Adrenal gland (tissue), 12 donors: ENCODE data around the gene FBXW8. TPM values are rescaled to one million over a fixed set of nuclear protein-coding genes. Genes with fewer than 3 reads are reported as not detected.

Experiments used
- DNase-seq, 7 donors: peaks; one replicate each; pipeline ENCODE4 v3.0.0-alpha.2; 2019 to 2020
- H3K27ac ChIP-seq, 5 donors: fragments of 200-600 bp; sonication (generic) in 4 of 5; 1 replicate in 3 of 5; 2 replicates in 2 of 5; pipeline versions ENCODE4 v1.5.1 to v1.8.0; 2016 to 2020; ENCODE audit warnings: mild to moderate bottlenecking in 1 of 5
- H3K27me3 ChIP-seq: fragments of 200-600 bp; 2 replicates; pipeline ENCODE4 v1.8.0; 2021
- H3K36me3 ChIP-seq, 2 donors: fragments of 200-600 bp; replicated peaks in 1 of 2; 1 replicate in 1 of 2; 2 replicates in 1 of 2; pipeline versions ENCODE4 v1.5.1 to v1.8.0; 2018 to 2022
- H3K4me1 ChIP-seq, 2 donors: fragments of 200-600 bp; replicated peaks in 1 of 2; 1 replicate in 1 of 2; 2 replicates in 1 of 2; pipeline versions ENCODE4 v1.5.1 to v1.8.0; 2018 to 2021
- H3K4me3 ChIP-seq, 4 donors: fragments of 200-600 bp; sonication (generic) in 3 of 4; one replicate each; pipeline ENCODE4 v1.5.1; 2016 to 2018
- H3K9me3 ChIP-seq, 3 donors: fragments of 200-600 bp; sonication (generic) in 1 of 3; replicated peaks in 1 of 3; 1 replicate in 2 of 3; 2 replicates in 1 of 3; pipeline versions ENCODE4 v1.5.1 to v1.8.0; 2016 to 2021
- CTCF ChIP-seq, 6 experiments: fragments of 450-650 bp in 4 of 6; fragments of 200-600 bp in 2 of 6; sonication (generic) in 1 of 6; IDR thresholded peaks; 1 replicate in 5 of 6; 2 replicates in 1 of 6; pipeline versions ENCODE4 v1.5.1 to v1.8.0; 2016 to 2021; ENCODE audit warnings: antibody characterized with exemption in 6 of 6, mild to moderate bottlenecking in 2 of 6, moderate library complexity in 1 of 6
- POLR2A ChIP-seq, 2 donors: fragments of 450-650 bp; IDR thresholded peaks; one replicate each; pipeline ENCODE4 v1.6.1; 2017; ENCODE audit warnings: antibody characterized with exemption in 2 of 2, mild to moderate bottlenecking in 2 of 2, moderate library complexity in 1 of 2
- WGBS, 4 donors: extraction: QIAGEN DNeasy Blood & Tissue Kit in 2 of 4; methylation state at CpG; one replicate each; pipeline versions ENCODE4 v1.1.5 to v1.1.7; 2013 to 2017; 5-methylcytosine and 5-hydroxymethylcytosine counted together
- intact Hi-C, 2 donors: fragments of 100-400 bp; cut with DNase I; formaldehyde crosslinking; loops; one replicate each; pipeline versions ENCODE4 v1.14.1 to v1.15.0; 2022 to 2023
- polyA plus RNA-seq, 3 donors: library from polyadenylated mRNA; stranded (reverse); fragments of 200-250 nt in 2 of 3; fragments of 350-450 nt in 1 of 3; fragmentation: Illumina TruSeq in 1 of 3; extraction: RNeasy Lipid Tissue Mini Kit (QIAGEN cat#74804) in 1 of 3; gene quantifications; one replicate each; pipeline ENCODE4 v1.2.3, GENCODE V29; 2013 to 2014
- total RNA-seq, 9 donors: library from RNA; depleted of rRNA in 4 of 9; stranded (reverse); fragments of >200 nt in 4 of 9; fragments of 120-200 nt in 1 of 9; fragmentation: NEBNext Ultra II Directional in 1 of 9; extraction: Animal tissue kit (Norgen Biotek cat#: 25700) in 1 of 9; gene quantifications; one replicate each; pipeline versions ENCODE4 v1.1.0 to v1.2.4, GENCODE V29; 2013 to 2023
- donor health status: healthy with polysubstance abuse.
- donor health status: Bipolar disorder and iron deficiency.
- donor health status: DM: yes; HTN: yes; CAD: no.
- donor health status: DM: no; HTN: no; CAD: no.
- donor health status: DM: no; HTN: no; CAD: no.
- donor health status: DM: yes; HTN: yes; CAD: no.

Gene FBXW8
- total and polyA plus RNA-seq, 12 donors = 2.9 to 19.1 (median 14.3) TPM

- Histone ChIP-seq H3K27me3 (no peaks in the 10 kb centered on the region), H3K4me1 (no peaks in the 10 kb centered on the region), H3K4me3 (no peak overlapping the region), H3K9me3 (no peaks in the 10 kb centered on the region), H3K36me3 (no peaks in the 10 kb centered on the region), H3K27ac (no peak overlapping the region)
- WGBS, 4 donors = 74 to 86% (median 82%) methylated on average over 3 of the region's 3 CpGs
- intact Hi-C loops = no loop called here
- no peak for TF ChIP-seq POLR2A (IDR thresholded peaks at IDR 0.05)
- no peak for TF ChIP-seq CTCF (IDR thresholded peaks at IDR 0.05)
- DNase-seq = no peak
Observed at GRCh38 chr12:116894913-116895312, 15.8 kb upstream of the FBXW8 start.

GRCh38 chr12:116896411-116896924 lies 14.3 kb upstream of the FBXW8 start:
- Histone ChIP-seq H3K9me3 (no peaks in the 10 kb centered on the region), H3K4me3 (no peak overlapping the region), H3K27me3 (no peaks in the 10 kb centered on the region), H3K27ac (no peak overlapping the region), H3K36me3 (no peaks in the 10 kb centered on the region), H3K4me1 (no peaks in the 10 kb centered on the region)
- 53 to 78% (median 68%) methylated on average over 7 of the region's 7 CpGs for WGBS, 4 donors
- no peak for TF ChIP-seq POLR2A (IDR thresholded peaks at IDR 0.05)
- no peak for TF ChIP-seq CTCF (IDR thresholded peaks at IDR 0.05)
- intact Hi-C loops = no loop called here
- DNase-seq = no peak

- H3K36me3 ChIP-seq = no peaks in the 10 kb centered on the region
- intact Hi-C loops = no loop called here
- TF ChIP-seq POLR2A (IDR thresholded peaks at IDR 0.05) (no peak), CTCF (IDR thresholded peaks at IDR 0.05) (no peak)
- no peaks in the 10 kb centered on the region for H3K9me3 ChIP-seq
- H3K27ac ChIP-seq = no peak overlapping the region
- no peaks in the 10 kb centered on the region for H3K27me3 ChIP-seq
- no peak for DNase-seq
- 59 to 79% (median 70%) methylated on average over 4 of the region's 4 CpGs for WGBS, 4 donors
- H3K4me3 ChIP-seq = no peak overlapping the region
- no peaks in the 10 kb centered on the region for H3K4me1 ChIP-seq
Observed at GRCh38 chr12:116897476-116897875, 13.3 kb upstream of the FBXW8 start.

GRCh38 chr12:116898669-116899068 lies 12.1 kb upstream of the FBXW8 start:
- no peak for TF ChIP-seq CTCF (IDR thresholded peaks at IDR 0.05)
- TF ChIP-seq POLR2A (IDR thresholded peaks at IDR 0.05) = no peak
- Histone ChIP-seq H3K9me3 (no peaks in the 10 kb centered on the region), H3K36me3 (no peaks in the 10 kb centered on the region), H3K27ac (no peak overlapping the region), H3K4me1 (no peaks in the 10 kb centered on the region), H3K4me3 (no peak overlapping the region), H3K27me3 (no peaks in the 10 kb centered on the region)
- DNase-seq = no peak
- intact Hi-C loops = no loop called here
- WGBS, 4 donors = 0 to 81% (median 65%) methylated on average over 1 to 3 of the region's 3 CpGs
